ENCODE data around the gene SLC3A2. TPM values are rescaled to one million over a fixed set of nuclear protein-coding genes. Genes with fewer than 3 reads are reported as not detected.
"Not testable (repeated sequence)": the region's sequence is repeated elsewhere in the genome, so short reads cannot be mapped to it uniquely, and the experiment has no call there.

Gene SLC3A2
- total RNA-seq, 1 experiment from 2014 or later: 334 TPM

- no peaks in the 10 kb centered on the region for H3K27me3 Mint-ChIP-seq (ENCODE audit: low read depth)
- ATAC-seq (no peak), DNase-seq (ENCODE audit: low spot score) (no peak)
- POLR2A ChIA-PET: interaction anchor here (0.5 to 2.1 kb wide), 8 partner anchors 9 to 174 kb away, joined by 3 to 11 read pairs (median 5); partner anchors contain the start of genes POLR2G, TEX54 and TMEM179B
- TF ChIP-seq JUN (CRISPR knock-in tag; IDR thresholded peaks at IDR 0.05): no peak
- no peak for TF ChIP-seq ATF3 (CRISPR knock-in tag; conservative IDR thresholded peaks at IDR 0.05)
- TF ChIP-seq NFE2L1 (CRISPR knock-in tag; IDR thresholded peaks at IDR 0.05): no peak
- TF ChIP-seq ZNF121 (CRISPR knock-in tag; IDR thresholded peaks at IDR 0.05): peak; percentile 86; the same call in 1 of the 2 replicates
- TF ChIP-seq FOXP4 (CRISPR knock-in tag; IDR thresholded peaks at IDR 0.05): no peak
- no peak for TF ChIP-seq HMGA2 (CRISPR knock-in tag; IDR thresholded peaks at IDR 0.05)
- TF ChIP-seq USF1 (CRISPR knock-in tag; IDR thresholded peaks at IDR 0.05): no peak
- no peak for TF ChIP-seq MXD4 (CRISPR knock-in tag; IDR thresholded peaks at IDR 0.05; ENCODE audit: borderline replicate concordance)
- H3K4me3 Mint-ChIP-seq: no peak overlapping the region; the same call in 1 of the 2 replicates
- H3K36me3 Mint-ChIP-seq: peaks cover 32% of the 10 kb centered on the region
- H3K9me3 Mint-ChIP-seq: no peaks in the 10 kb centered on the region
- CTCF ChIA-PET: interaction anchor here (0.6 to 3.2 kb wide), 14 partner anchors 11 to 250 kb away, joined by 3 to 17 read pairs (median 4); partner anchors contain the start of genes NXF1, SLC3A2, TMEM179B and ZBTB3
- peaks cover 62% of the 10 kb centered on the region for H3K4me1 Mint-ChIP-seq
- H3K27ac Mint-ChIP-seq: peak overlapping the region; percentile 96
Observed at GRCh38 chr11:62860835-62861563, 19.7 kb upstream of the SLC3A2 start.

GRCh38 chr11:62861564-62862192 is 19.0 kb upstream of the SLC3A2 start:
- H3K9me3 Mint-ChIP-seq; DNase-seq (ENCODE audit: low spot score); H3K27me3 Mint-ChIP-seq (ENCODE audit: low read depth): not testable (repeated sequence)
- Mint-ChIP-seq H3K36me3 (peaks cover 39% of the 10 kb centered on the region), H3K27ac (peak overlapping the region; percentile 96), H3K4me1 (peaks cover 62% of the 10 kb centered on the region), H3K4me3 (peak overlapping the region; percentile 20)
- peak; percentile 9 for ATAC-seq
- POLR2A ChIA-PET: interaction anchor here (0.7 to 2.1 kb wide), 10 partner anchors 10 to 240 kb away, joined by 3 to 13 read pairs (median 5); partner anchors contain the start of genes B3GAT3, POLR2G, TEX54 and TMEM179B
- CTCF ChIA-PET: interaction anchor here (0.6 to 3.2 kb wide), 19 partner anchors 8 to 1364 kb away, joined by 3 to 17 read pairs (median 4); partner anchors contain the start of genes HNRNPUL2, NXF1, SLC3A2 and TMEM179B

- H3K4me3 Mint-ChIP-seq: no peak overlapping the region
- ChIA-PET CTCF (interaction anchor here (3.2 kb wide), 1 partner anchor 76 kb away, joined by 17 read pairs; the partner anchor contains the start of gene TMEM179B), POLR2A (interaction anchor here (0.5 kb wide), 1 partner anchor 445 kb away, joined by 3 read pairs; no protein-coding TSS in a partner anchor)
- TF ChIP-seq ZNF671 (CRISPR knock-in tag; IDR thresholded peaks at IDR 0.05) (no peak), ZNF425 (CRISPR knock-in tag; conservative IDR thresholded peaks at IDR 0.05) (no peak), ZNF416 (CRISPR knock-in tag; IDR thresholded peaks at IDR 0.05) (no peak), ELF4 (CRISPR knock-in tag; IDR thresholded peaks at IDR 0.05; ENCODE audit: low read depth) (no peak), TCF7 (CRISPR knock-in tag; IDR thresholded peaks at IDR 0.05; ENCODE audit: low read depth) (no peak)
- H3K36me3 Mint-ChIP-seq: peaks cover 41% of the 10 kb centered on the region
- no peaks in the 10 kb centered on the region for H3K27me3 Mint-ChIP-seq (ENCODE audit: low read depth)
- H3K9me3 Mint-ChIP-seq: no peaks in the 10 kb centered on the region
- ATAC-seq (no peak), DNase-seq (ENCODE audit: low spot score) (no peak)
- H3K4me1 Mint-ChIP-seq: peaks cover 46% of the 10 kb centered on the region
- H3K27ac Mint-ChIP-seq: peak overlapping the region; percentile 65
Observed at GRCh38 chr11:62863687-62864335, 16.9 kb upstream of the SLC3A2 start.
